ENCODE results near the gene EEF2K.

- no peak for TF ChIP-seq POLR2A (IDR thresholded peaks at IDR 0.05)
- no peak for TF ChIP-seq CTCF (IDR thresholded peaks at IDR 0.05 in 4 of 5, conservative IDR thresholded peaks at IDR 0.05 in 1 of 5)
These were observed 7.4 kb upstream of the EEF2K start for GRCh38 chr16:22198547-22199293.

Measured in gastrocnemius medialis (tissue), 4 donors.